Activated CD4-positive, alpha-beta T cell treated with anti-CD3 and anti-CD28 coated beads for 36 hours (primary cell): ENCODE data around the gene DUSP28. TPM values are rescaled to one million over a fixed set of nuclear protein-coding genes. Genes with fewer than 3 reads are reported as not detected.

Source experiments
- ATAC-seq: fragments of 200-7000 bp; cut with Tn5 transposase; one replicate; pipeline ENCODE4 v1.10.0; 2021; ENCODE audit warnings: mild to moderate bottlenecking, moderate library complexity
- CTCF ChIA-PET: fragments of 350-600 bp; sonication (Branson Sonifier 250); formaldehyde crosslinking; loops from one replicate; lab custom pipeline; 2021; ENCODE audit warnings: antibody characterized with exemption; lab: Charles Lee
- POLR2A ChIA-PET: fragments of 350-600 bp; sonication (Branson Sonifier 250); formaldehyde crosslinking; loops from one replicate; lab custom pipeline; 2021; ENCODE audit warnings: antibody characterized with exemption, inconsistent platforms; lab: Charles Lee
- DNase-seq: peaks from one replicate; pipeline ENCODE4 v3.0.0-alpha.2; 2020
- H3K27ac Mint-ChIP-seq: one replicate; pipeline ENCODE4 v1.8.0; 2021; ENCODE audit warnings: mixed read lengths
- H3K27me3 Mint-ChIP-seq: one replicate; pipeline ENCODE4 v1.8.0; 2021; ENCODE audit warnings: mixed read lengths
- H3K36me3 Mint-ChIP-seq: one replicate; pipeline ENCODE4 v1.8.0; 2021; ENCODE audit warnings: low read depth, mixed read lengths
- H3K4me1 Mint-ChIP-seq: one replicate; pipeline ENCODE4 v1.8.0; 2021; ENCODE audit warnings: mixed read lengths
- H3K4me3 Mint-ChIP-seq: one replicate; pipeline ENCODE4 v1.8.0; 2021; ENCODE audit warnings: mild to moderate bottlenecking, moderate library complexity, mixed read lengths
- H3K9me3 Mint-ChIP-seq: one replicate; pipeline ENCODE4 v1.8.0; 2021; ENCODE audit warnings: low read depth, mixed read lengths
- intact Hi-C, 2 experiments: fragments of 100-400 bp; cut with DNase I in 1 of 2; cut with micrococcal nuclease in 1 of 2; formaldehyde crosslinking; loops; one replicate each; pipeline versions ENCODE4 v1.14.2 to v1.15.1; 2022 to 2024; cut with DNase I, micrococcal nuclease
- total RNA-seq, 2 experiments: library from RNA; stranded (reverse); gene quantifications; one replicate each; pipeline ENCODE4 v1.2.3, GENCODE V29; 2021

DUSP28 gene, protein sequence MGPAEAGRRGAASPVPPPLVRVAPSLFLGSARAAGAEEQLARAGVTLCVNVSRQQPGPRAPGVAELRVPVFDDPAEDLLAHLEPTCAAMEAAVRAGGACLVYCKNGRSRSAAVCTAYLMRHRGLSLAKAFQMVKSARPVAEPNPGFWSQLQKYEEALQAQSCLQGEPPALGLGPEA
- 1 to 10 TPM; 3.3 to 5.0 TPM for total RNA-seq

DNA sequence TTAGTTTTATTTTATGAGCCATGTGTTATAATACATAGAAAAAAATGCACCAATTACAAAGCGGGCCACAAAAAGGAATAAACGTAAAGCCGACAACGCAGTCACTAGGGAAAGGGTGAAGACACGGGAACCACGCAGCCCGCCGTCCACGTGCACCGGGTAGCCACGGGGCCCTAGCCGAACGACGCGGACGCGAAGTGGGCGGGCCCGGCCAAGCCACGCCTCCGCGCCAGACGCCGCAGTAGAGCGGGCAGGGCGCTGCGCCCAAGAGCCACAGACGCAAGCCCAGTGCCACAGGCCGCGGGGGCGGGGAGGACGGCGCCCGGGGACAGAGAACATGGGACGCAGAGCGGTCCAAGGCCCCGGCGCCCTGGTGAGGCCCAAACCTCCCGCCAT is at the start of gene DUSP28:
Gene DUSP28, plus strand, starts transcription at position 274 of the 396 bp plus-strand sequence. CDS start 328 bp downstream, outside the sequence.
- ATAC-seq: peak; percentile 62
- Mint-ChIP-seq H3K27ac (peak within 1 kb of the TSS; percentile 89), H3K36me3 (peaks cover 50% of the 10 kb centered on the region)

DNA sequence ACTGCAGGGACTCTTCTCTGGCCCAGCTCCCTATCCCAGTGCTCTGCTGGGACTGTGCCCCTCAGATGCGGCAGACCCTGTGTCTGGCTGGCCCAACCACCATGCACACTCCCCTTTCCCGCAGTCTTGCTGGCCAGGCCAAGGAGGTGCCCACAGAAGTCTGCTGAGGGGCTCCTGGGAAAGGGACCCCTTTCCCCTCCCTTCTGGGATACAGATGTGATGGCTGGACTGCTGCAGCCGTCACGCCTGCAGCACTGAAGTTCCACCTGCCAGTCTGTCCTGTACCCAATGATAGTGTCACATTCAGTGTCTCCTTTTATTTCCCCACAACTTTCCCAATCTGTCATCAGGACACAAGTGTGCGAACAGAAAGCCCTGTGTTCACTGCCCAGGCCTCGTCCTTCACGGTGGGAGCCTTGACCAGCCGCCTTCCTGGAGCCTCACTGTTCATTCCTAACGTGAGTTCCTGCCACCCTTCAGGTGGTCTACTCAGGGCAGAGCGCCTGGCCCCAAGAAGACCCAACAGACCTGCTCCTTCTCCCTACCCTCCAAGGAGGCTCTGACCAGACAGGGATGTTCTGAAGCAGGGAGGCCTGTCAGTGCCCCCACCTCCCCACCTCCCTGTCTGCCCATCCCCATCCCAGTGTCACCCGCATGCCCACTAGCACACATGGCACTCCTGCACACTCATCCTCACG is 49.5 kb upstream of the DUSP28 start:
- CTCF ChIA-PET: no interaction called here
- ATAC-seq: no peak
- Mint-ChIP-seq H3K9me3 (no peaks in the 10 kb centered on the region), H3K27ac (no peak overlapping the region), H3K4me1 (peaks cover 13% of the 10 kb centered on the region), H3K27me3 (no peaks in the 10 kb centered on the region), H3K36me3 (peaks cover 2% of the 10 kb centered on the region), H3K4me3 (no peak overlapping the region)
- intact Hi-C loops: loop anchor here (5.0 to 10.0 kb wide), 3 partner anchors 52 to 332 kb away; partner anchors contain the start of gene DUSP28 (in 1 of the 2)
- no peak for DNase-seq
- POLR2A ChIA-PET: no interaction called here

More for the DNA sequence above, at the start of gene DUSP28:
- peak; percentile 94 for DNase-seq
- Mint-ChIP-seq H3K4me1 (peaks cover 72% of the 10 kb centered on the region), H3K9me3 (no peaks in the 10 kb centered on the region), H3K4me3 (peak within 1 kb of the TSS; percentile 82), H3K27me3 (no peaks in the 10 kb centered on the region)
- ChIA-PET POLR2A (interaction anchor here (1.6 kb wide), 1 partner anchor 26 kb away, joined by 13 read pairs; the partner anchor contains the start of gene CAPN10), CTCF (interaction anchor here (0.6 to 1.4 kb wide), 3 partner anchors 26 to 46 kb away, joined by 3 to 8 read pairs (median 6); partner anchors contain the start of gene CAPN10)
- intact Hi-C loops: loop anchor here (1.0 to 10.0 kb wide), 18 partner anchors 8 to 1325 kb away; partner anchors contain the start of genes HDLBP (in 2 of the 2), SEPTIN2 (in 2 of the 2), ATG4B (in 1 of the 2) and CAPN10 (in 1 of the 2)

DNA sequence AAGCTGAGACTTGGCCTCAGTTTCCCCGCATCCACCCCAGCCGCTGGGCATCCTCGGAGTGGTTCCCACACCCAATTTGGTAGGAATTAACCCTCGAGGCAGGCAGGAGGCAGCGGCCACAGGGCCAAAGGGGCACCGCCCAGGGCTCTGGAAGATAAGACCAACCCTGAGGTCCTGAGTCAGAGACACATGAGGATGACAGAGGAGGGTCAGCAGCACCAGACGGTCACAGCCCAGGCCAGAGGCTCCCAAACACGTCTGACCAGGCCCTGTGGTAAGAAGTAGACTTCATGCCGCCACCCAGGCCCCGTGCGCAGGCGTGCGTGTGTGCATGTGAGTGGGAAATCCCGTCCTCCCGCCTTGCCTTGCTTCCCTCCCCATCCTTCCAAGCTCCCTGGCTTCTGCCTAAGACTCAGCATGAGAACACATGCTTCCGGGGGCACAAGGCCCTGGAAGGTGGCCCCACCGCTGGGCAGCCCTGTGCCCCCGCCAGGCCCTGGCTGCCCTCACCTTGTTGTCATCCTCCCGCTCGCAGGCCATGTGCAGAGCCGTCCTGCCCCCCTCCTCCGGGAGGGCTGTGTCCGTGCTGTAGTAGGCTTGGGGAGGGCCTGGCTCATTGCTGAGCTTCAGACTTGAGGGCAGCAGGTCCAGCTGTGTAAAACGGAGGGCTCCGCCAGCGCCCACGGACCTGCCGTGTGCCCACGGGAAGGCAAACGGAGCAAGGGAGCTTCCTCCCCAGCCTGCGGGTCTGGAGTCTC is 48.6 kb upstream of the DUSP28 start:
- no peak for ATAC-seq
- Mint-ChIP-seq H3K9me3 (no peaks in the 10 kb centered on the region), H3K4me3 (no peak overlapping the region), H3K36me3 (peaks cover 2% of the 10 kb centered on the region), H3K27me3 (no peaks in the 10 kb centered on the region), H3K4me1 (peaks cover 13% of the 10 kb centered on the region), H3K27ac (no peak overlapping the region)
- no peak for DNase-seq
- ChIA-PET CTCF (no interaction called here), POLR2A (no interaction called here)
- intact Hi-C loops: loop anchor here (5.0 to 10.0 kb wide), 3 partner anchors 51 to 331 kb away; partner anchors contain the start of gene DUSP28 (in 1 of the 2)

DNA sequence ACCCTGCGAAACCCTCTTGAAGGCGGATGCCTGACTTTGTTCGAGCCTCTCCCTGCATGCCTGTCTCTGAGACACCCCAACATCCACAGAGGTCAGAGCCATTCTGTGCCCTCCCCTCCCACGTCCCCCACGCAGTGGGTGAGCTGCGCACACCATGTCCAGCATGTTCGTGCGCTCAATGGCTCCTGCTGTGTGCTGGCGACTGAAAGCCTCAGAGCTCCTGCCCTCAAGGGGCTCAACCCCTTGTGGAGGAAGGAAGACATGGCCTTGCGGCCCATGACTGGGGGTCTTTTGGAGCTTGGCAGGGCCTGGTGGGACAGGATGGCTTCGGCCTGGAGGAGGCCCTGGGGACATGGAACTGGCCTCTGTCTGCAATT is 48.1 kb upstream of the DUSP28 start:
- peaks cover 13% of the 10 kb centered on the region for H3K4me1 Mint-ChIP-seq
- intact Hi-C loops: loop anchor here (5.0 to 10.0 kb wide), 3 partner anchors 50 to 330 kb away; partner anchors contain the start of gene DUSP28 (in 1 of the 2)
- H3K9me3 Mint-ChIP-seq: no peaks in the 10 kb centered on the region
- no peak for ATAC-seq
- H3K36me3 Mint-ChIP-seq: peaks cover 2% of the 10 kb centered on the region
- no peaks in the 10 kb centered on the region for H3K27me3 Mint-ChIP-seq
- no peak overlapping the region for H3K4me3 Mint-ChIP-seq
- H3K27ac Mint-ChIP-seq: no peak overlapping the region
- no peak for DNase-seq
- ChIA-PET POLR2A (no interaction called here), CTCF (no interaction called here)

DNA sequence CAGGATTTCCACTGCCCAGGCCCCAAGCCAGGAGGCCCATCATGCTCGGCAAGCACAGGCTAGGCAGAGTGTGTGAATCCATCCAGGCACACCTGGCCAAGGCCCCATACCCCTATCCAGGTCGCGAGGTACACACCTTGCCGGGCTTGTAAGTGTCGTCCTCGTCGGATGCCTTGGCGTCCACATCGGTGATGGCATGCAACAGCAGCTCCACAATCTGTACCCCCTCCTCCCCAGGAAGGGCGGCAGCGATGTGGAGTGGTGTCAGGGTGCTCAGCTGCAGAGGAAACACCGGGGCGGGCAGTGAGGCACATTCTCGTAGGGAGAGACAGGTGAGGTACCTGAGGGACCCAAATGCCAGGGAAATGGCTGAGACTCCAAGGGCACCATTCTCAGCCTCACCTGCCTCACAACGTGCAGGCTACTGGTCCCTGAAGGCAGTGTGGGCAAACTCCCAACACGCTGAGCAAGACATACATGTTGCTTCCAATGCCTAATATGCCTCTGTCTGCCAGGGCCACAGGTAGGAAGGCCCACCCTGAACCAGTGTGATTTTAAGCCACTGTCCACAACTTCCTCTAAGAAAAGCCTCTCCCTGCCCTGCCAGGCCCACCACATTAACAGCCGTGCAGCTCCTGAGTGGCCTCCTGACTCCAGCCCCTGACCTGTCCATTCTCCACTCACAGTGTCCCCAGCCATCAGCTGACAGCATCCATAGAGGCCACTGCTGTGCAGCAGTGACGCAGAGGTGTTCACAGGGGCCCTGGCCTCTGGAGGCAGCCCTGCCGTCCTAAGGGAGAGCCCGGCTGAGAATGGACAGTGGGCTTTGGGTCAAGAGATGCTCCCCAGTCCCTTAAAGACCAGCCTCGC is 47.3 kb upstream of the DUSP28 start:
- no peak overlapping the region for H3K4me3 Mint-ChIP-seq
- H3K27ac Mint-ChIP-seq: no peak overlapping the region
- ChIA-PET POLR2A (no interaction called here), CTCF (interaction anchor here (0.6 to 2.2 kb wide), 5 partner anchors 39 to 310 kb away, joined by 4 to 21 read pairs (median 8); partner anchors contain the start of gene CAPN10)
- DNase-seq (no peak), ATAC-seq (no peak)
- no peaks in the 10 kb centered on the region for H3K27me3 Mint-ChIP-seq
- H3K36me3 Mint-ChIP-seq: peaks cover 2% of the 10 kb centered on the region
- no peaks in the 10 kb centered on the region for H3K9me3 Mint-ChIP-seq
- intact Hi-C loops: loop anchor here (5.0 to 10.0 kb wide), 3 partner anchors 49 to 329 kb away; partner anchors contain the start of gene DUSP28 (in 1 of the 2)
- peaks cover 13% of the 10 kb centered on the region for H3K4me1 Mint-ChIP-seq

DNA sequence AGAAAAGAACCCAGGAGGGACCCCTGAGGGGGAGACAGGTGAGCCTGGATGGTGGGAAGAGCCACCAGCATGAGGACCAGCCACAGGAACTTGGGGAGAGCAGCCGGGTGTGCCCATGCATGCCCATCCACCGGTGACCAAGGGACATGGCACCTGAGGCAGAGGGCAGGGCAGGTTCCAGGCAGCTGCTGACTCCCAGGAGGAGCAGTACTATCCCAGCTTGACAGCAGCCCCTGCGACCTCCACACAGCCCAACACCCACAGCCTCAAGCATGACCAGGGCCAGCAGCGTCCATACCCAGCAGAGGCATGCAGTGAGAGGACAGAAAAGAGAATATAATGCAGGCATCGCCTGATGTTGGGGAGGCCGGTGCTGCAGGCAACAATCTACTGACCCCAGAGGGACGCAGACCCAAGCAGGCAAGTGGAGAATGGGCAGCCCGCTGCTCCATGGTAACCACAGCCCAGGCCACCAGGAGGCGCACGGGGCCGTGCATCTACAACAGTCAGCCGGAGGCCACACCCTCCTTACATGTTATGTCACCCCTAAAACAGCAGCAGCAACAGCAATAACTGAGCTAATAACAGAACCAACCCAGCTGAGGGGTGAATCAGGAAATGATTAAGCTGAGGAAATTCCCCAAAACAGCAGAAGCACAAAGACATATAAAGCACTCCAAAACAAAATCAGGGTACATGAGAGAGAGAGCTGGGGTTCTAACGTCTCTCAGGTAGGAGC is 46.4 kb upstream of the DUSP28 start:
- DNase-seq (peak; percentile 93), ATAC-seq (peak; percentile 99)
- peaks cover 13% of the 10 kb centered on the region for H3K4me1 Mint-ChIP-seq
- no peaks in the 10 kb centered on the region for H3K9me3 Mint-ChIP-seq
- peak overlapping the region; percentile 71 for H3K27ac Mint-ChIP-seq
- H3K36me3 Mint-ChIP-seq: peaks cover 2% of the 10 kb centered on the region
- no peak overlapping the region for H3K4me3 Mint-ChIP-seq
- ChIA-PET CTCF (interaction anchor here (0.5 to 2.2 kb wide), 26 partner anchors 10 to 374 kb away, joined by 3 to 21 read pairs (median 4); partner anchors contain the start of gene CAPN10), POLR2A (interaction anchor here (0.6 kb wide), 1 partner anchor 1510 kb away, joined by 4 read pairs; no protein-coding TSS in a partner anchor)
- H3K27me3 Mint-ChIP-seq: no peaks in the 10 kb centered on the region
- intact Hi-C loops: loop anchor here (1.0 to 10.0 kb wide), 6 partner anchors 47 to 329 kb away; partner anchors contain the start of genes CAPN10 (in 2 of the 2) and DUSP28 (in 2 of the 2)

DNA sequence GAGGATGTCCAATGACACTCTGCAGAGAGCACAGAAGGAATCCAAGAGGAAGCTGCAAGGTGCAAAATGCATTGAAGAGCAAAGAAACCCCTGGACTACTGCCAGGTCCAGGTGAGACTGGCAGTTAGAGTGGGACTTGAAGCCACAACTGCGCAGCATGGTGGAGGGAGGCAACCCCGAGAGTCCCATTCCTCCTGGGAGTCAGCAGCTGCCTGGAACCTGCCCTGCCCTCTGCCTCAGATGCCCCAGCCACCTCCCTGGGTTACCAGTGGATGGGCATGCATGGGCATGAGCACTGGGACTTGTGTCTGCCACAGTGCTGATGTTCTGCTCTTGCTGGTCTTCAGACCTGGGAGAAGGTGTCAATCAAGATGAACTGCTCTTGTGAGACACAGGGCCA is 45.5 kb upstream of the DUSP28 start:
- ChIA-PET CTCF (interaction anchor here (0.7 to 2.2 kb wide), 18 partner anchors 10 to 352 kb away, joined by 3 to 21 read pairs (median 4); partner anchors contain the start of gene CAPN10), POLR2A (interaction anchor here (0.6 kb wide), 1 partner anchor 1509 kb away, joined by 4 read pairs; no protein-coding TSS in a partner anchor)
- intact Hi-C loops: loop anchor here (1.0 to 10.0 kb wide), 6 partner anchors 46 to 328 kb away; partner anchors contain the start of genes CAPN10 (in 2 of the 2) and DUSP28 (in 2 of the 2)
- no peak for DNase-seq
- H3K27ac Mint-ChIP-seq: peak overlapping the region; percentile 71
- no peaks in the 10 kb centered on the region for H3K9me3 Mint-ChIP-seq
- H3K4me1 Mint-ChIP-seq: peaks cover 13% of the 10 kb centered on the region
- ATAC-seq: no peak
- H3K27me3 Mint-ChIP-seq: no peaks in the 10 kb centered on the region
- H3K4me3 Mint-ChIP-seq: no peak overlapping the region
- peaks cover 2% of the 10 kb centered on the region for H3K36me3 Mint-ChIP-seq

DNA sequence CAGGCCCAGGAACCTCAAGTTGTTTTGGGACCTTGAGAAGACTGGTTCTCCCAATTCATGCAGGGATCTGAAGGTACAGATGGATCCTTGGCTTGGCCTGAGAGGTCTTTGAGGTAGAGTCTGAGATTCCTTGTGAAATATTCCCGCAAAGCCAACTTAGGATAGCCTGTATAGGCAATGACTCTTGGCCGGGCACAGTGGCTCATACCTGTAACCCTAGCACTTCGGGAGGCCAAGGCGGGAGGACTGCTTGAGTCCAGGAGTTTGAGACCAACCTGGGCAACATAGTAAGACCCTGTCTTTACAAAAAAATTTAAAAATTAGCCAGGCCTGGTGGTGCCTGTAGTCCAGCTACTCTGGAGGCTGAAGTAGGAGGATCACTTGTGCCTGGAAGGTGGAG is 42.8 kb upstream of the DUSP28 start:
- Mint-ChIP-seq H3K9me3 (no peaks in the 10 kb centered on the region), H3K4me3 (no peak overlapping the region), H3K4me1 (peaks cover 16% of the 10 kb centered on the region), H3K27ac (no peak overlapping the region), H3K36me3 (peaks cover 10% of the 10 kb centered on the region), H3K27me3 (peaks cover 3% of the 10 kb centered on the region)
- intact Hi-C loops: loop anchor here in 1 of 2 experiments (10.0 kb wide), 1 partner anchor 187 kb away; no protein-coding TSS in a partner anchor
- CTCF ChIA-PET: no interaction called here
- POLR2A ChIA-PET: no interaction called here
- ATAC-seq (no peak), DNase-seq (no peak)

DNA sequence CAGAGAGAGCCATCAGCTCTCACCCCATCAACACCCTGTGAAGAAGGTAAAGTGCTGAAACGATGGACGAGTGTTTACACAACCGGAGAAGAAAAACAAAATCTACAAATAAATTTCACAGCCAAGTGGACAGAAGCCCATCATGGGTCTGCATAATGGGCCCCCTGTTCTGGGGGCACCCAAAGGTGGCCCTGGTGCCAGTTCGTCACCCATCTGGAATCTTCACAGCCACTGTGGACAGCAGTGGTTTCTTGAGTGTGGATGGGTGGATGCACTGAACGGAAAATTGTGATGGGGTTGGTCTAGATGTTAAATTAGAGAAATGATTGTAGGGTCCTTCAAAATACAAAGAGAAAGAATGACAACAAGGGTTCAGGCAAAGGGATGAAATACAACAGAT is 41.2 kb upstream of the DUSP28 start:
- Mint-ChIP-seq H3K4me1 (peaks cover 9% of the 10 kb centered on the region), H3K27ac (no peak overlapping the region), H3K36me3 (peaks cover 20% of the 10 kb centered on the region), H3K9me3 (no peaks in the 10 kb centered on the region), H3K27me3 (peaks cover 3% of the 10 kb centered on the region), H3K4me3 (no peak overlapping the region)
- intact Hi-C loops: loop anchor here in 1 of 2 experiments (10.0 kb wide), 1 partner anchor 186 kb away; no protein-coding TSS in a partner anchor
- ChIA-PET POLR2A (no interaction called here), CTCF (interaction anchor here (1.4 kb wide), 1 partner anchor 68 kb away, joined by 3 read pairs; the partner anchor contains the start of gene CAPN10)
- ATAC-seq (no peak), DNase-seq (no peak)
